GM23248 (cell line): ENCODE data around the gene TRAF3. TPM values are rescaled to one million over a fixed set of nuclear protein-coding genes. Genes with fewer than 3 reads are reported as not detected.

ENCODE experiments used
- DNase-seq: peaks from one replicate; pipeline ENCODE4 v3.0.0-alpha.2; 2015
- H2AFZ ChIP-seq: fragments of 200-600 bp; sonication (generic); 2 replicates; pipeline ENCODE4 v1.6.1; 2016; ENCODE audit warnings: antibody characterized with exemption
- H3F3A ChIP-seq: fragments of 200-600 bp; sonication (generic); 2 replicates; pipeline ENCODE4 v1.6.1; 2016; ENCODE audit warnings: mild to moderate bottlenecking, antibody characterized with exemption, mixed run types; ENCODE audit not compliant: insufficient read depth
- H3K27ac ChIP-seq: fragments of 200-600 bp; sonication (generic); 2 replicates; pipeline ENCODE4 v1.5.1; 2016; ENCODE audit warnings: mild to moderate bottlenecking
- H3K27me3 ChIP-seq: fragments of 200-600 bp; sonication (generic); replicated peaks from 2 replicates; pipeline ENCODE4 v1.6.1; 2016; ENCODE audit warnings: mild to moderate bottlenecking; ENCODE audit not compliant: insufficient read depth
- H3K36me3 ChIP-seq: fragments of 200-600 bp; sonication (generic); 2 replicates; pipeline ENCODE4 v1.6.1; 2016; ENCODE audit warnings: low read depth, mild to moderate bottlenecking
- H3K4me1 ChIP-seq: fragments of 200-600 bp; sonication (generic); 2 replicates; pipeline ENCODE4 v1.6.1; 2016; ENCODE audit warnings: mild to moderate bottlenecking; ENCODE audit not compliant: insufficient read depth
- H3K4me2 ChIP-seq: fragments of 200-600 bp; sonication (generic); one replicate; pipeline ENCODE4 v1.6.1; 2016; ENCODE audit warnings: mild to moderate bottlenecking; ENCODE audit not compliant: unreplicated experiment
- H3K4me3 ChIP-seq: fragments of 200-600 bp; sonication (generic); 2 replicates; pipeline ENCODE4 v1.5.1; 2016; ENCODE audit warnings: mild to moderate bottlenecking
- H3K79me2 ChIP-seq: fragments of 200-600 bp; sonication (generic); 2 replicates; pipeline ENCODE4 v1.6.1; 2016; ENCODE audit warnings: mild to moderate bottlenecking; ENCODE audit not compliant: insufficient read depth
- H3K9ac ChIP-seq: fragments of 200-600 bp; sonication (generic); 2 replicates; pipeline ENCODE4 v1.6.1; 2016; ENCODE audit warnings: mild to moderate bottlenecking
- H3K9me2 ChIP-seq: fragments of 200-600 bp; sonication (generic); 2 replicates; pipeline ENCODE4 v1.6.1; 2016; ENCODE audit warnings: mixed run types, mild to moderate bottlenecking, moderate library complexity; ENCODE audit not compliant: insufficient read depth
- H3K9me3 ChIP-seq: fragments of 200-600 bp; sonication (generic); one replicate; pipeline ENCODE4 v1.6.1; 2017; ENCODE audit warnings: low read depth
- H4K20me1 ChIP-seq: fragments of 200-600 bp; sonication (generic); 2 replicates; pipeline ENCODE4 v1.6.0; 2016; ENCODE audit not compliant: insufficient read depth
- EZH2 ChIP-seq: fragments of 200-600 bp; sonication (generic); IDR thresholded peaks from 2 replicates; pipeline ENCODE4 v1.6.1; 2018; ENCODE audit warnings: antibody characterized with exemption, mild to moderate bottlenecking; ENCODE audit not compliant: insufficient read depth, poor library complexity, severe bottlenecking
- EZH2phosphoT487 ChIP-seq: fragments of 200-600 bp; sonication (generic); IDR thresholded peaks from 2 replicates; pipeline ENCODE4 v1.6.1; 2018; ENCODE audit warnings: antibody characterized with exemption, moderate library complexity, mild to moderate bottlenecking, low read depth; ENCODE audit not compliant: insufficient read depth
- WGBS, 2 experiments: methylation state at CpG; one replicate each; pipeline ENCODE4 v1.1.6; 2015 to 2017; ENCODE audit warnings: low lambda C conversion rate in 2 of 2, low coverage in 1 of 2; ENCODE audit errors: missing lambda C conversion rate in 2 of 2; 5-methylcytosine and 5-hydroxymethylcytosine counted together
- in situ Hi-C: fragments of 300-500 bp; cut with MboI; formaldehyde crosslinking; loops from 2 replicates; pipeline ENCODE4 v1.15.0; 2020
- polyA plus RNA-seq: library from polyadenylated mRNA; unstranded; fragments of >200 nt; fragmentation: Nextera tagmentation; extraction: Ambion mirVana; gene quantifications from 2 replicates; pipeline ENCODE4 v1.2.1, GENCODE V29; 2016
- total RNA-seq: library from RNA; depleted of rRNA; stranded (reverse); fragments of >200 nt; shearing (Covaris generic); gene quantifications from 2 replicates; pipeline ENCODE4 v1.2.3, GENCODE V29; 2014

TRAF3 gene
- total and polyA plus RNA-seq, 2 experiments from 2014 or later = 7.9 to 17.9 TPM

GRCh38 chr14:102882226-102882906 is 105.1 kb downstream of the TRAF3 start:
- no peak overlapping the region for H3K4me3 ChIP-seq

GRCh38 chr14:102883089-102883541 is 105.9 kb downstream of the TRAF3 start:
- DNase-seq = no peak
- Histone ChIP-seq H4K20me1 (no peaks in the 10 kb centered on the region), H3K9me2 (no peaks in the 10 kb centered on the region), H3K9me3 (no peaks in the 10 kb centered on the region), H3K27ac (no peak overlapping the region), H3K4me2 (no peak overlapping the region), H3K36me3 (0 out of 2 replicates have a peak, but pooled peaks cover 3% of the 10 kb centered on the region), H3K4me1 (no peaks in the 10 kb centered on the region), H3F3A (no peaks in the 10 kb centered on the region), H3K27me3 (no peaks in the 10 kb centered on the region), H3K4me3 (no peak overlapping the region), H3K79me2 (no peaks in the 10 kb centered on the region), H3K9ac (no peak overlapping the region), H2AFZ (no peak overlapping the region)
- TF ChIP-seq EZH2phosphoT487 (no peak), EZH2 (no peak)
- in situ Hi-C loops = no loop called here
- WGBS, 2 experiments = 92 to 93% methylated on average over 5 of the region's 5 CpGs

More at GRCh38 chr14:102882226-102882906, 105.1 kb downstream of the TRAF3 start:
- in situ Hi-C loops = no loop called here
- Histone ChIP-seq H3K79me2 (no peaks in the 10 kb centered on the region), H3K9ac (no peak overlapping the region), H3K9me2 (no peaks in the 10 kb centered on the region), H3K36me3 (0 out of 2 replicates have a peak, but pooled peaks cover 3% of the 10 kb centered on the region), H4K20me1 (no peaks in the 10 kb centered on the region), H3K9me3 (no peaks in the 10 kb centered on the region), H3K4me1 (no peaks in the 10 kb centered on the region), H3K27ac (no peak overlapping the region), H2AFZ (no peak overlapping the region), H3K27me3 (no peaks in the 10 kb centered on the region), H3K4me2 (no peak overlapping the region), H3F3A (no peaks in the 10 kb centered on the region)
- no peak for TF ChIP-seq EZH2
- no peak for TF ChIP-seq EZH2phosphoT487
- 72 to 83% methylated on average over 5 of the region's 5 CpGs for WGBS, 2 experiments
- DNase-seq = no peak

- Histone ChIP-seq H3K4me2 (no peak overlapping the region), H3K9me3 (no peaks in the 10 kb centered on the region), H3F3A (no peaks in the 10 kb centered on the region), H3K4me1 (no peaks in the 10 kb centered on the region), H3K79me2 (no peaks in the 10 kb centered on the region), H3K9ac (no peak overlapping the region), H2AFZ (no peak overlapping the region), H3K36me3 (0 out of 2 replicates have a peak, but pooled peaks cover 3% of the 10 kb centered on the region), H3K9me2 (no peaks in the 10 kb centered on the region), H3K27me3 (no peaks in the 10 kb centered on the region), H3K4me3 (no peak overlapping the region), H4K20me1 (no peaks in the 10 kb centered on the region), H3K27ac (no peak overlapping the region)
- 94 to 95% methylated on average over 14 of the region's 14 CpGs for WGBS, 2 experiments
- in situ Hi-C loops = no loop called here
- TF ChIP-seq EZH2 (no peak), EZH2phosphoT487 (no peak)
- no peak for DNase-seq
Measured at GRCh38 chr14:102883554-102883953, 106.3 kb downstream of the TRAF3 start.

- H3K4me1 ChIP-seq = no peaks in the 10 kb centered on the region
- no peaks in the 10 kb centered on the region for H3K9me3 ChIP-seq
- no peaks in the 10 kb centered on the region for H4K20me1 ChIP-seq
- 97% methylated on average over 22 of the region's 22 CpGs for WGBS, 2 experiments
- H3K36me3 ChIP-seq = 0 out of 2 replicates have a peak, but pooled peaks cover 3% of the 10 kb centered on the region
- H3K27me3 ChIP-seq = no peaks in the 10 kb centered on the region
- no peaks in the 10 kb centered on the region for H3K79me2 ChIP-seq
- H3K27ac ChIP-seq = no peak overlapping the region
- H3K4me2 ChIP-seq = no peak overlapping the region
- no peak overlapping the region for H3K9ac ChIP-seq
- TF ChIP-seq EZH2 = no peak
- TF ChIP-seq EZH2phosphoT487 = no peak
- in situ Hi-C loops = no loop called here
- no peaks in the 10 kb centered on the region for H3F3A ChIP-seq
- no peak overlapping the region for H2AFZ ChIP-seq
- no peak for DNase-seq
- no peak overlapping the region for H3K4me3 ChIP-seq
- H3K9me2 ChIP-seq = no peaks in the 10 kb centered on the region
Measured at GRCh38 chr14:102885737-102886447, 108.6 kb downstream of the TRAF3 start.
